ENCODE measurements around the gene TDO2. TPM values are rescaled to one million over a fixed set of nuclear protein-coding genes. Genes with fewer than 3 reads are reported as not detected.

TDO2 gene
- total and polyA plus RNA-seq, 2 of the 13 experiments (the other 11 are each of a cell fraction or from before 2014, with no cell fraction given) = not detected

GRCh38 chr4:155954939-155955338, 51.4 kb downstream of the TDO2 start (continued):
- TF ChIP-seq, protein P1, sequence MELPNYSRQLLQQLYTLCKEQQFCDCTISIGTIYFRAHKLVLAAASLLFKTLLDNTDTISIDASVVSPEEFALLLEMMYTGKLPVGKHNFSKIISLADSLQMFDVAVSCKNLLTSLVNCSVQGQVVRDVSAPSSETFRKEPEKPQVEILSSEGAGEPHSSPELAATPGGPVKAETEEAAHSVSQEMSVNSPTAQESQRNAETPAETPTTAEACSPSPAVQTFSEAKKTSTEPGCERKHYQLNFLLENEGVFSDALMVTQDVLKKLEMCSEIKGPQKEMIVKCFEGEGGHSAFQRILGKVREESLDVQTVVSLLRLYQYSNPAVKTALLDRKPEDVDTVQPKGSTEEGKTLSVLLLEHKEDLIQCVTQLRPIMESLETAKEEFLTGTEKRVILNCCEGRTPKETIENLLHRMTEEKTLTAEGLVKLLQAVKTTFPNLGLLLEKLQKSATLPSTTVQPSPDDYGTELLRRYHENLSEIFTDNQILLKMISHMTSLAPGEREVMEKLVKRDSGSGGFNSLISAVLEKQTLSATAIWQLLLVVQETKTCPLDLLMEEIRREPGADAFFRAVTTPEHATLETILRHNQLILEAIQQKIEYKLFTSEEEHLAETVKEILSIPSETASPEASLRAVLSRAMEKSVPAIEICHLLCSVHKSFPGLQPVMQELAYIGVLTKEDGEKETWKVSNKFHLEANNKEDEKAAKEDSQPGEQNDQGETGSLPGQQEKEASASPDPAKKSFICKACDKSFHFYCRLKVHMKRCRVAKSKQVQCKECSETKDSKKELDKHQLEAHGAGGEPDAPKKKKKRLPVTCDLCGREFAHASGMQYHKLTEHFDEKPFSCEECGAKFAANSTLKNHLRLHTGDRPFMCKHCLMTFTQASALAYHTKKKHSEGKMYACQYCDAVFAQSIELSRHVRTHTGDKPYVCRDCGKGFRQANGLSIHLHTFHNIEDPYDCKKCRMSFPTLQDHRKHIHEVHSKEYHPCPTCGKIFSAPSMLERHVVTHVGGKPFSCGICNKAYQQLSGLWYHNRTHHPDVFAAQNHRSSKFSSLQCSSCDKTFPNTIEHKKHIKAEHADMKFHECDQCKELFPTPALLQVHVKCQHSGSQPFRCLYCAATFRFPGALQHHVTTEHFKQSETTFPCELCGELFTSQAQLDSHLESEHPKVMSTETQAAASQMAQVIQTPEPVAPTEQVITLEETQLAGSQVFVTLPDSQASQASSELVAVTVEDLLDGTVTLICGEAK (IDR thresholded peaks at IDR 0.05) = peak; percentile 66
- TF ChIP-seq, protein P1 (CRISPR knock-in tag; IDR thresholded peaks at IDR 0.05) = no peak; the same call in 1 of the 2 replicates
- TF ChIP-seq ZNF570 (CRISPR knock-in tag; IDR thresholded peaks at IDR 0.05; ENCODE audit: borderline replicate concordance) = no peak
- peak; percentile 61; the same call in 1 of the 2 replicates for TF ChIP-seq GATAD2A (CRISPR knock-in tag; IDR thresholded peaks at IDR 0.05)
- TF ChIP-seq NPAS2 (CRISPR knock-in tag; IDR thresholded peaks at IDR 0.05; ENCODE audit: borderline replicate concordance) = no peak
- TF ChIP-seq SIN3B (IDR thresholded peaks at IDR 0.05; ENCODE audit: low read length) = no peak
- peak; percentile 83 for TF ChIP-seq SMARCE1 (IDR thresholded peaks at IDR 0.05; ENCODE audit: borderline replicate concordance)
- TF ChIP-seq GZF1 (CRISPR knock-in tag; IDR thresholded peaks at IDR 0.05) = no peak
- TF ChIP-seq ZNF710 (CRISPR knock-in tag; IDR thresholded peaks at IDR 0.05; ENCODE audit: borderline replicate concordance) = no peak
- TF ChIP-seq NFKBIZ (CRISPR knock-in tag; IDR thresholded peaks at IDR 0.05) = no peak
- TF ChIP-seq ZNF232 (CRISPR knock-in tag; IDR thresholded peaks at IDR 0.05; ENCODE audit: borderline replicate concordance) = no peak
- no peak for TF ChIP-seq ZNF143 (CRISPR knock-in tag; IDR thresholded peaks at IDR 0.05)
- peak; percentile 71 for TF ChIP-seq FOXA3 (CRISPR knock-in tag; IDR thresholded peaks at IDR 0.05)
- no peak for TF ChIP-seq CREB1 (IDR thresholded peaks at IDR 0.05)
- TF ChIP-seq CREB1 (CRISPR knock-in tag; IDR thresholded peaks at IDR 0.05) = peak; percentile 22; the same call in 1 of the 2 replicates
- no peak for TF ChIP-seq ZFP36L2 (CRISPR knock-in tag; IDR thresholded peaks at IDR 0.05)
- no peak for TF ChIP-seq ZNF747 (CRISPR knock-in tag; IDR thresholded peaks at IDR 0.05; ENCODE audit: borderline replicate concordance)
- TF ChIP-seq CCDC6 (CRISPR knock-in tag; IDR thresholded peaks at IDR 0.05) = no peak
- peak; percentile 46; the same call in 1 of the 2 replicates for TF ChIP-seq MIXL1 (CRISPR knock-in tag; IDR thresholded peaks at IDR 0.05)
- TF ChIP-seq SAP130 (CRISPR knock-in tag; IDR thresholded peaks at IDR 0.05; ENCODE audit: low read depth) = peak; percentile 32; the same call in 1 of the 2 replicates
- no peak for TF ChIP-seq CBX5 (CRISPR knock-in tag; IDR thresholded peaks at IDR 0.05; ENCODE audit: borderline replicate concordance)
- no peak for TF ChIP-seq HNRNPH1 (optimal IDR thresholded peaks at IDR 0.05; ENCODE audit: low read depth, low read length)

Data from HepG2 (cell line).